Lung (tissue), 12 donors: ENCODE data around the gene MAP3K13. TPM values are rescaled to one million over a fixed set of nuclear protein-coding genes. Genes with fewer than 3 reads are reported as not detected.
"Not testable (repeated sequence)": the region's sequence is repeated elsewhere in the genome, so short reads cannot be mapped to it uniquely, and the experiment has no call there.

Experiments
- ATAC-seq: fragments of 200-7000 bp; cut with Tn5 transposase; one replicate; pipeline ENCODE4 v1.9.1; 2020; ENCODE audit warnings: moderate number of reproducible peaks; ENCODE audit not compliant: insufficient read depth, low FRiP score
- DNase-seq, 3 donors: peaks; one replicate each; pipeline ENCODE4 v3.0.0-alpha.2; 2013 to 2017
- H3K27ac ChIP-seq, 2 donors: one replicate each; pipeline ENCODE4 v1.5.1; 2013; ENCODE audit warnings: mild to moderate bottlenecking in 2 of 2, moderate library complexity in 2 of 2, control low read depth in 1 of 2, inconsistent platforms in 1 of 2, low read depth in 1 of 2, low read length in 1 of 2
- H3K27me3 ChIP-seq, 3 donors: one replicate each; pipeline ENCODE4 v1.5.1; 2013; ENCODE audit warnings: low read length in 2 of 3; ENCODE audit not compliant: control insufficient read depth in 3 of 3, insufficient read depth in 3 of 3
- H3K36me3 ChIP-seq, 4 donors: one replicate each; pipeline ENCODE4 v1.5.1; 2013; ENCODE audit warnings: low read length in 4 of 4, mild to moderate bottlenecking in 1 of 4, moderate library complexity in 1 of 4; ENCODE audit not compliant: control insufficient read depth in 4 of 4, insufficient read depth in 4 of 4
- H3K4me1 ChIP-seq, 5 donors: one replicate each; pipeline ENCODE4 v1.5.1; 2013; ENCODE audit warnings: low read length in 5 of 5, mild to moderate bottlenecking in 2 of 5, moderate library complexity in 1 of 5; ENCODE audit not compliant: control insufficient read depth in 5 of 5, insufficient read depth in 5 of 5
- H3K4me3 ChIP-seq: one replicate; pipeline ENCODE4 v1.5.1; 2013; ENCODE audit warnings: mild to moderate bottlenecking, control low read depth, moderate library complexity
- H3K9ac ChIP-seq, 2 donors: one replicate each; pipeline ENCODE4 v1.5.1; 2013; ENCODE audit warnings: low read length in 2 of 2, control low read depth in 1 of 2; ENCODE audit not compliant: insufficient read depth in 1 of 2
- H3K9me3 ChIP-seq, 4 donors: one replicate each; pipeline ENCODE4 v1.5.1; 2013; ENCODE audit warnings: low read length in 3 of 4, mild to moderate bottlenecking in 1 of 4, moderate library complexity in 1 of 4; ENCODE audit not compliant: control insufficient read depth in 4 of 4, insufficient read depth in 3 of 4
- WGBS, 2 donors: extraction: QIAGEN DNeasy Blood & Tissue Kit; methylation state at CpG; one replicate each; pipeline ENCODE4 v1.1.7; 2013; 5-methylcytosine and 5-hydroxymethylcytosine counted together
- polyA plus RNA-seq, 2 donors: library from polyadenylated mRNA; stranded (reverse); fragments of 200-250 nt; gene quantifications; one replicate each; pipeline ENCODE4 v1.2.1, GENCODE V29; 2013
- total RNA-seq, 2 donors: library from RNA; depleted of rRNA in 1 of 2; stranded (reverse); fragments of >200 nt in 1 of 2; gene quantifications; one replicate each; pipeline ENCODE4 v1.2.1, GENCODE V29; 2014 to 2021
- TF ChIP-seq, protein P1 (sequence below): IDR thresholded peaks from 2 replicates; pipeline ENCODE4 v1.5.1; 2012; ENCODE audit warnings: mild to moderate bottlenecking; ENCODE audit errors: control extremely low read depth, extremely low read depth
- donor health status: control.
- donor health status: control.
- donor health status: Bipolar disorder and iron deficiency.
- donor health status: healthy.
- donor health status: DM: yes; HTN: yes; CAD: no.

The MAP3K13 gene
- total and polyA plus RNA-seq, 4 donors, result 20.7 to 74.8 (median 29.3) TPM

DNA sequence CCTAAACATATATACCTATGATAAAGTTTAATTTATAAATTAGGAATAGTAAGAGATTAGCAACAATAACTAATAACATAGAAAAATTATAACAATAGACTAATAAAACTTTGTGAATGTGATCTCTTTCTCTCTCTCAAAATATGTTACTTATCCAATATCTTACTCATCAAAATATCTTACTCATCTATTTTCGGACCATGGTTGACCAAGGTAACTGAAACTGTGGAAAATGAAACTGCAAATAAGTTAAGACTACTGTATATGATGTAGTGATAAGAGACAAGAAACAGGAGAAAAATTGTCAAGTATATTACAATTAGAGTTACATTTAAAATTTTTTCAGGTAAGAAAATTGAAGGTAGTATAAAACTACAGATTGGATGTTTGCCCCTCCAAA, 19.2 kb downstream of the MAP3K13 start:
- Histone ChIP-seq H3K9ac (no peak overlapping the region), H3K9me3 (no peaks in the 10 kb centered on the region), H3K27me3 (no peaks in the 10 kb centered on the region), H3K4me3 (no peak overlapping the region), H3K27ac (no peak overlapping the region), H3K4me1 (no peaks in the 10 kb centered on the region), H3K36me3 (peaks cover 0 to 1% (median 0%) of the 10 kb centered on the region in 4 donors)
- TF ChIP-seq, protein P1, sequence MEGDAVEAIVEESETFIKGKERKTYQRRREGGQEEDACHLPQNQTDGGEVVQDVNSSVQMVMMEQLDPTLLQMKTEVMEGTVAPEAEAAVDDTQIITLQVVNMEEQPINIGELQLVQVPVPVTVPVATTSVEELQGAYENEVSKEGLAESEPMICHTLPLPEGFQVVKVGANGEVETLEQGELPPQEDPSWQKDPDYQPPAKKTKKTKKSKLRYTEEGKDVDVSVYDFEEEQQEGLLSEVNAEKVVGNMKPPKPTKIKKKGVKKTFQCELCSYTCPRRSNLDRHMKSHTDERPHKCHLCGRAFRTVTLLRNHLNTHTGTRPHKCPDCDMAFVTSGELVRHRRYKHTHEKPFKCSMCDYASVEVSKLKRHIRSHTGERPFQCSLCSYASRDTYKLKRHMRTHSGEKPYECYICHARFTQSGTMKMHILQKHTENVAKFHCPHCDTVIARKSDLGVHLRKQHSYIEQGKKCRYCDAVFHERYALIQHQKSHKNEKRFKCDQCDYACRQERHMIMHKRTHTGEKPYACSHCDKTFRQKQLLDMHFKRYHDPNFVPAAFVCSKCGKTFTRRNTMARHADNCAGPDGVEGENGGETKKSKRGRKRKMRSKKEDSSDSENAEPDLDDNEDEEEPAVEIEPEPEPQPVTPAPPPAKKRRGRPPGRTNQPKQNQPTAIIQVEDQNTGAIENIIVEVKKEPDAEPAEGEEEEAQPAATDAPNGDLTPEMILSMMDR, result no peak
- ATAC-seq, result no peak
- DNase-seq, result no peak
- WGBS, 2 donors, result 97 to 98% methylated on average over 1 of the region's 1 CpG

GRCh38 chr3:185386515-185386914, 23.6 kb downstream of the MAP3K13 start:
- WGBS, 2 donors, result 96 to 99% methylated on average over 3 of the region's 3 CpGs
- not testable (repeated sequence) for H3K27ac ChIP-seq, H3K4me3 ChIP-seq, H3K4me1 ChIP-seq, H3K9me3 ChIP-seq, ATAC-seq, H3K9ac ChIP-seq, DNase-seq, H3K36me3 ChIP-seq, H3K27me3 ChIP-seq

DNA sequence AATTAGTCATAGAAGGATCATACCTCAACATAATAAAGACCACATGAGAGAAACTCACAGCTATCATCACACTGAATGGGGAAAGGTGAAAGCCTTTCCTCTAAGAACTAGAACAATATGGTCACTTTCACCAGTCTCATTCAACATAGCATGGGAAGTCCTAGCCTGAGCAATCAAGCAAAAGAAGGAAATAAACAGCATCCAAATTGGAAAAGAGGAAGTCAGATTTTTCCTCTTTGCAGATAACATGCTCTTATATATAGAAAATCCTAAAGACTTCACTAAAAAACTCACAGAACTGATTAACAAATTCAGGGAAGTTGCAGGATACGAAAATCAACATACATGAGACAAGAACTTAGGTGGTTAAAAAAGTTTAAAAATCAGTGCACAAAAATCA, 24.7 kb downstream of the MAP3K13 start:
- H3K9me3 ChIP-seq, result no peaks in the 10 kb centered on the region
- H3K27me3 ChIP-seq, result no peaks in the 10 kb centered on the region
- ATAC-seq, result no peak
- 86 to 89% methylated on average over 1 of the region's 1 CpG for WGBS, 2 donors
- no peak overlapping the region for H3K4me3 ChIP-seq
- H3K4me1 ChIP-seq, result no peaks in the 10 kb centered on the region
- DNase-seq, result no peak
- no peak overlapping the region for H3K9ac ChIP-seq
- TF ChIP-seq, protein P1, result no peak
- no peak overlapping the region for H3K27ac ChIP-seq
- no peaks in the 10 kb centered on the region for H3K36me3 ChIP-seq

DNA sequence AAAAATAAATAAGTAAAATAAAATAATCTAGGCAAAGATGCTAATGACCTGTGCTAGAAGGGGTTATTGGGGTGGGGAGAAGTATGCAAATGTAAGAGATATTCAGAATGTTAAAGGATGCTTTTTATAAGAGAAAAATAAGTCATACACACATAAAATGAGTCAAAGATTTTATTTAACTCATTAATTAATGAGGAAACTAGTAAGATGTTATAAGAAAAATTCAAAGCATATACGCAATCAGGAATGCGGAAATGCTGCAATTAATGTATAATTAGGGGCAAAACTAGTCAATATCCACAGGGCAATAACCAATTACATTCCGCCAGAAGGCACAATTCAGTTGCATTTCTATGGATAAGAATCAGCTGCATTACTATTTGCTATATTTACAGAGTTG, 30.1 kb downstream of the MAP3K13 start:
- no peak overlapping the region for H3K27ac ChIP-seq
- DNase-seq (no peak), ATAC-seq (no peak)
- whole genome bisulfite sequencing, 2 donors, result 96 to 100% methylated on average over 3 of the region's 3 CpGs
- TF ChIP-seq, protein P1, result no peak
- H3K4me3 ChIP-seq, result no peak overlapping the region
- no peaks in the 10 kb centered on the region for H3K4me1 ChIP-seq
- no peak overlapping the region for H3K9ac ChIP-seq
- H3K27me3 ChIP-seq, result no peaks in the 10 kb centered on the region
- H3K36me3 ChIP-seq, result no peaks in the 10 kb centered on the region
- H3K9me3 ChIP-seq, result no peaks in the 10 kb centered on the region
